K562 (cell line): ENCODE measurements around the gene CDCP1. TPM values are rescaled to one million over a fixed set of nuclear protein-coding genes. Genes with fewer than 3 reads are reported as not detected.
A peak's percentile ranks its signal among the peaks of the same experiment; 100 is the strongest.

ENCODE experiments used
- ATAC-seq: fragments of 200-7000 bp; cut with Tn5 transposase; 3 replicates; pipeline ENCODE4 v1.9.1; 2020; ENCODE audit warnings: moderate library complexity
- BruUV-seq: library from RNA; stranded (reverse); fragments of 400-500 nt; replicated peaks from 2 replicates; lab custom pipeline; 2021; lab: Mats Ljungman, UMichigan
- CTCF ChIA-PET: fragments of 300-600 bp; formaldehyde crosslinking; extraction: SDS; loops from one replicate; lab custom pipeline; 2021; ENCODE audit warnings: low intra/inter-chr PET ratio; lab: Yijun Ruan, JAX
- POLR2A ChIA-PET: fragments of 300-600, 350-650 bp; sonication (Branson Sonifier 250); formaldehyde crosslinking; extraction: SDS; loops from one replicate; lab custom pipeline; 2021; ENCODE audit warnings: antibody characterized with exemption, inconsistent platforms; lab: Yijun Ruan, JAX
- DNase-seq, 4 experiments: peaks; one replicate each; pipeline versions ENCODE4 v3.0.0 to v3.0.0-alpha.2; 2011 to 2018; ENCODE audit warnings: low spot score in 3 of 4, mixed read lengths in 3 of 4; ENCODE audit errors: extremely low read depth in 1 of 4
- FAIRE-seq: peaks from 2 replicates; lab custom pipeline; 2011; peaks lifted over from hg19 to GRCh38; lab: Jason Lieb, UNC
- H2AFZ ChIP-seq: 2 replicates; pipeline ENCODE4 v1.6.0; 2011; ENCODE audit warnings: low read depth, low read length, control low read depth, inconsistent platforms
- H3K27ac ChIP-seq: fragments of 200-600 bp; 3 replicates; pipeline ENCODE4 v1.8.0; 2011; ENCODE audit warnings: low read depth, mild to moderate bottlenecking, control low read depth, inconsistent platforms, low read length, moderate library complexity, mixed read lengths; ENCODE audit errors: extremely low read depth
- H3K27me3 ChIP-seq, 2 experiments: fragments of 300-600 bp in 1 of 2; 2 replicates in 1 of 2; 3 replicates in 1 of 2; pipeline versions ENCODE4 v1.6.0 to v1.8.0; 2011; ENCODE audit warnings: inconsistent platforms in 2 of 2, low read length in 2 of 2, mild to moderate bottlenecking in 1 of 2, mixed read lengths in 1 of 2, moderate library complexity in 1 of 2; ENCODE audit not compliant: control insufficient read depth in 2 of 2, insufficient read depth in 2 of 2
- H3K36me3 ChIP-seq: fragments of 300-600 bp; 3 replicates; pipeline ENCODE4 v1.8.0; 2011; ENCODE audit warnings: mild to moderate bottlenecking, low read length, inconsistent platforms; ENCODE audit not compliant: control insufficient read depth, insufficient read depth
- H3K4me1 ChIP-seq, 2 experiments: fragments of 200-600 bp in 1 of 2; replicated peaks in 1 of 2; 2 replicates in 1 of 2; 3 replicates in 1 of 2; pipeline versions ENCODE4 v1.5.1 to v1.8.0; 2011; ENCODE audit warnings: inconsistent platforms in 2 of 2, low read length in 2 of 2, mild to moderate bottlenecking in 1 of 2, mixed read lengths in 1 of 2, moderate library complexity in 1 of 2; ENCODE audit not compliant: control insufficient read depth in 2 of 2, insufficient read depth in 2 of 2
- H3K4me2 ChIP-seq: 2 replicates; pipeline ENCODE4 v1.6.1; 2011; ENCODE audit warnings: low read length, control low read depth, inconsistent platforms, mixed read lengths; ENCODE audit not compliant: insufficient read depth
- H3K4me3 ChIP-seq: fragments of 200-600 bp; sonication (generic), shearing (Covaris generic); 2 replicates; pipeline ENCODE4 v1.5.1; 2016; ENCODE audit warnings: control low read depth, inconsistent platforms
- H3K79me2 ChIP-seq: fragments of 200-600 bp; 3 replicates; pipeline ENCODE4 v1.8.0; 2011; ENCODE audit warnings: low read length, inconsistent platforms; ENCODE audit not compliant: control insufficient read depth, insufficient read depth
- H3K9ac ChIP-seq, 2 experiments: 2 replicates each; pipeline versions ENCODE4 v1.6.0 to v1.6.1; 2011; ENCODE audit warnings: low read depth in 2 of 2, low read length in 2 of 2, control low read depth in 1 of 2, inconsistent platforms in 1 of 2, mild to moderate bottlenecking in 1 of 2, mixed read lengths in 1 of 2; ENCODE audit not compliant: insufficient read depth in 1 of 2
- H3K9me1 ChIP-seq: one replicate; pipeline ENCODE4 v1.6.0; 2011; ENCODE audit warnings: inconsistent platforms, mild to moderate bottlenecking, low read length, moderate library complexity; ENCODE audit not compliant: control insufficient read depth, insufficient read depth
- H3K9me3 ChIP-seq: replicated peaks from 2 replicates; pipeline ENCODE4 v1.5.1; 2011; ENCODE audit warnings: low read depth, low read length, inconsistent platforms; ENCODE audit not compliant: control insufficient read depth, insufficient read depth
- H4K20me1 ChIP-seq: replicated peaks from 2 replicates; pipeline ENCODE4 v1.6.1; 2011; ENCODE audit warnings: low read length, inconsistent platforms, mixed read lengths; ENCODE audit not compliant: control insufficient read depth, insufficient read depth
- BRF1 ChIP-seq: IDR thresholded peaks from 3 replicates; pipeline ENCODE4 v1.6.1; 2011; ENCODE audit warnings: borderline replicate concordance, mild to moderate bottlenecking; ENCODE audit not compliant: insufficient read length; ENCODE audit errors: extremely low read depth
- CBX2 ChIP-seq: fragments of 200-600 bp; sonication (generic); IDR thresholded peaks from one replicate; pipeline ENCODE4 v1.6.1; 2012; ENCODE audit warnings: mild to moderate bottlenecking, low read length, inconsistent platforms; ENCODE audit not compliant: insufficient read depth, poor library complexity, severe bottlenecking
- CHAMP1 ChIP-seq: fragments of 450-650 bp; IDR thresholded peaks from 2 replicates; pipeline ENCODE4 v1.6.1; 2016; ENCODE audit warnings: mild to moderate bottlenecking
- ELF4 ChIP-seq: fragments of 450-650 bp; formaldehyde crosslinking; IDR thresholded peaks from 2 replicates; pipeline ENCODE4 v1.4.0; 2022; ENCODE audit warnings: missing genetic modification characterization
- ESRRA ChIP-seq: fragments of 450-650 bp; IDR thresholded peaks from 2 replicates; pipeline ENCODE4 v1.6.1; 2014; ENCODE audit warnings: low read depth, mild to moderate bottlenecking, moderate library complexity, borderline replicate concordance
- FOXA3 ChIP-seq, 2 experiments: fragments of 450-650 bp in 1 of 2; sonication (generic) in 1 of 2; formaldehyde crosslinking; IDR thresholded peaks in 1 of 2; conservative IDR thresholded peaks in 1 of 2; 2 replicates each; pipeline versions ENCODE4 v1.4.0 to v1.8.0; 2020 to 2022; ENCODE audit warnings: mild to moderate bottlenecking in 2 of 2, missing genetic modification reagents in 1 of 2
- KDM2B ChIP-seq: fragments of 250-450 bp; sonication (Bioruptor Pico); IDR thresholded peaks from 2 replicates; pipeline ENCODE4 v1.8.0; 2021; ENCODE audit warnings: mild to moderate bottlenecking, moderate library complexity
- MEF2A ChIP-seq: IDR thresholded peaks from 2 replicates; pipeline ENCODE4 v1.6.1; 2011; ENCODE audit warnings: low read depth, mild to moderate bottlenecking, low read length, moderate library complexity; ENCODE audit not compliant: control insufficient read depth
- NR0B1 ChIP-seq: fragments of 450-650 bp; IDR thresholded peaks from one replicate; pipeline ENCODE4 v1.6.1; 2018; ENCODE audit warnings: mild to moderate bottlenecking, moderate library complexity; ENCODE audit not compliant: partially characterized antibody
- RBM39 ChIP-seq: fragments of 200-400 bp; formaldehyde crosslinking; optimal IDR thresholded peaks from 2 replicates; pipeline ENCODE3; 2018; ENCODE audit warnings: low read depth, low read length
- SMARCA5 ChIP-seq: fragments of 450-650 bp; IDR thresholded peaks from 2 replicates; pipeline ENCODE4 v1.6.1; 2016
- TAL1 ChIP-seq: fragments of 450-650 bp; IDR thresholded peaks from 2 replicates; pipeline ENCODE4 v1.6.1; 2016; ENCODE audit warnings: mild to moderate bottlenecking
- TCFL5 ChIP-seq: fragments of 250-450 bp; sonication (Bioruptor Pico); conservative IDR thresholded peaks from 2 replicates; pipeline ENCODE4 v1.6.1; 2021; ENCODE audit warnings: mild to moderate bottlenecking, moderate library complexity, matching md5 sums
- TRIM25 ChIP-seq: fragments of 450-650 bp; IDR thresholded peaks from 2 replicates; pipeline ENCODE4 v1.7.0; 2016; ENCODE audit warnings: borderline replicate concordance
- ZNF24 ChIP-seq: fragments of 450-650 bp; IDR thresholded peaks from 2 replicates; pipeline ENCODE4 v1.6.1; 2016
- WGBS: fragments of 100-300 bp; shearing (Covaris generic); methylation state at CpG from one replicate; pipeline ENCODE4 v1.1.6; 2016; ENCODE audit warnings: low coverage, mixed read lengths; ENCODE audit not compliant: insufficient coverage; ENCODE audit errors: missing lambda C conversion rate; 5-methylcytosine and 5-hydroxymethylcytosine counted together
- in situ Hi-C: fragments of 300-500 bp; cut with MboI; formaldehyde crosslinking; loops from 4 replicates; pipeline ENCODE4 v1.15.0; 2018; ENCODE audit warnings: inconsistent platforms, mixed read lengths
- intact Hi-C: fragments of 100-400 bp; cut with micrococcal nuclease; formaldehyde crosslinking; loops from 2 replicates; pipeline ENCODE4 v1.14.2; 2022
- polyA plus RNA-seq, 8 experiments: library from polyadenylated mRNA; depleted of rRNA in 4 of 8; stranded (reverse) in 5 of 8; unstranded in 3 of 8; fragments of >200 nt; fragmentation: Nextera tagmentation in 2 of 8; fragmentation: Illumina TruSeq in 1 of 8; extraction: Ambion mirVana in 2 of 8; extraction: Trizol in 1 of 8; gene quantifications; 2 replicates each; pipeline versions ENCODE4 v1.2.1 to v1.2.3, GENCODE V29; 2011 to 2014; ENCODE audit warnings: inconsistent platforms in 1 of 8, missing spikeins in 1 of 8
- total RNA-seq, 7 experiments: library from RNA; depleted of rRNA in 6 of 7; stranded (reverse); fragments of >200 nt in 6 of 7; fragmentation: Illumina TruSeq in 2 of 7; extraction: Trizol in 2 of 7; gene quantifications; 2 replicates each; pipeline versions ENCODE4 v1.2.1 to v1.2.3, GENCODE V29; 2011 to 2021; ENCODE audit warnings: low replicate concordance in 1 of 7

The CDCP1 gene
- total and polyA plus RNA-seq, 9 of the 15 experiments (the other 6 are each of a cell fraction or from before 2014, with no cell fraction given), result 3.9 to 16.4 (median 5.2) TPM

GRCh38 chr3:45178183-45179023 lies 32.2 kb upstream of the CDCP1 start (continued):
- TF ChIP-seq TRIM25 (no peak), FOXA3 (CRISPR knock-in tag; conservative IDR thresholded peaks at IDR 0.05 in 1 of 2, IDR thresholded peaks at IDR 0.05 in 1 of 2) (no peak)

- in situ Hi-C loops, result no loop called here
- TF ChIP-seq CBX2 (no peak), MEF2A (no peak), SMARCA5 (no peak), ZNF24 (no peak), BRF1 (no peak), TAL1 (no peak), RBM39 (no peak), ELF4 (CRISPR knock-in tag) (no peak), TCFL5 (no peak), CHAMP1 (no peak), ESRRA (no peak), NR0B1 (no peak), KDM2B (no peak)
Observed at GRCh38 chr3:45176912-45177311, 30.7 kb upstream of the CDCP1 start.

More at GRCh38 chr3:45176912-45177311, 30.7 kb upstream of the CDCP1 start:
- WGBS, result 24% methylated on average over 4 of the region's 4 CpGs
- peaks cover 4% of the 10 kb centered on the region in 2 experiments; a peak in 2 of 5 replicates for H3K4me1 ChIP-seq
- H2AFZ ChIP-seq, result no peak overlapping the region
- H3K4me3 ChIP-seq, result no peak overlapping the region
- ChIA-PET POLR2A (interaction anchor here (0.7 to 1.7 kb wide), 6 partner anchors 31 to 219 kb away, joined by 3 to 6 read pairs (median 3); no protein-coding TSS in a partner anchor), CTCF (no interaction called here)
- no peak overlapping the region for H3K4me2 ChIP-seq
- no peaks in the 10 kb centered on the region for H3K9me3 ChIP-seq
- H3K27me3 ChIP-seq, result no peaks in the 10 kb centered on the region
- peak overlapping the region in 1 of 2 experiments; percentile 15; a peak in 1 of 4 replicates for H3K9ac ChIP-seq
- ATAC-seq (no peak), DNase-seq (no peak), FAIRE-seq (no peak)
- no peaks in the 10 kb centered on the region for H3K36me3 ChIP-seq
- H4K20me1 ChIP-seq, result no peaks in the 10 kb centered on the region
- no peaks in the 10 kb centered on the region for H3K79me2 ChIP-seq
- BruUV-seq, result no TSS peak
- H3K27ac ChIP-seq, result no peak overlapping the region
- intact Hi-C loops, result no loop called here
- H3K9me1 ChIP-seq, result no peaks in the 10 kb centered on the region
